Hepatocyte (in vitro differentiated cells): Measurements from ENCODE around the gene HOXB4.

ENCODE experiments used
- EZH2 ChIP-seq: fragments of 200-600 bp; sonication (generic); IDR thresholded peaks from 2 replicates; pipeline ENCODE4 v1.6.1; 2016; ENCODE audit warnings: antibody characterized with exemption, mild to moderate bottlenecking, borderline replicate concordance
- EZH2phosphoT487 ChIP-seq: fragments of 200-600 bp; sonication (generic); IDR thresholded peaks from one replicate; pipeline ENCODE4 v1.6.1; 2018; ENCODE audit warnings: antibody characterized with exemption, mild to moderate bottlenecking, low read depth, moderate library complexity; ENCODE audit not compliant: unreplicated experiment, severe bottlenecking
- TF ChIP-seq, protein P1 (sequence below): fragments of 200-600 bp; sonication (generic); IDR thresholded peaks from 2 replicates; pipeline ENCODE4 v1.5.1; 2016; ENCODE audit warnings: antibody characterized with exemption, mild to moderate bottlenecking; ENCODE audit not compliant: poor library complexity

DNA sequence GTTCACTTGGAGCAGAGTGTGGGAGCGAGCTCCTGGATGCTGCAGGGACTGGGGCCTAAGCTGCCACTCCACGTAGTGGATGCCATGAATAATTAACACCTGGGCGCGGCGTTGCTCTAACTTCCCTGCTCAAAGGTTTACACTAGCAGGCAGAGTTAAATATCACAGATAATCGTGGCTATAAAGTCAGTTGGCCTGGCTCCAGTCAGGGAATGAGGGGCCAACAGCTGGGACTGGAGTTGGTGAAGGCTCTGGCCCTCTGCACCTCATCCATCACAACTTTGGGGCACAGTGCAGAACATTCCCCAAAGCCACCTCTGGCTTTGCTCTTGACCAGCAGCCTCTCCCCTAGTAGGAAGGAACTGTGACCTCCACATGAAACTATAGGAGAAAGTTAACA is 10.9 kb downstream of the HOXB4 start:
- TF ChIP-seq, protein P1, sequence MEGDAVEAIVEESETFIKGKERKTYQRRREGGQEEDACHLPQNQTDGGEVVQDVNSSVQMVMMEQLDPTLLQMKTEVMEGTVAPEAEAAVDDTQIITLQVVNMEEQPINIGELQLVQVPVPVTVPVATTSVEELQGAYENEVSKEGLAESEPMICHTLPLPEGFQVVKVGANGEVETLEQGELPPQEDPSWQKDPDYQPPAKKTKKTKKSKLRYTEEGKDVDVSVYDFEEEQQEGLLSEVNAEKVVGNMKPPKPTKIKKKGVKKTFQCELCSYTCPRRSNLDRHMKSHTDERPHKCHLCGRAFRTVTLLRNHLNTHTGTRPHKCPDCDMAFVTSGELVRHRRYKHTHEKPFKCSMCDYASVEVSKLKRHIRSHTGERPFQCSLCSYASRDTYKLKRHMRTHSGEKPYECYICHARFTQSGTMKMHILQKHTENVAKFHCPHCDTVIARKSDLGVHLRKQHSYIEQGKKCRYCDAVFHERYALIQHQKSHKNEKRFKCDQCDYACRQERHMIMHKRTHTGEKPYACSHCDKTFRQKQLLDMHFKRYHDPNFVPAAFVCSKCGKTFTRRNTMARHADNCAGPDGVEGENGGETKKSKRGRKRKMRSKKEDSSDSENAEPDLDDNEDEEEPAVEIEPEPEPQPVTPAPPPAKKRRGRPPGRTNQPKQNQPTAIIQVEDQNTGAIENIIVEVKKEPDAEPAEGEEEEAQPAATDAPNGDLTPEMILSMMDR = no peak
- TF ChIP-seq EZH2phosphoT487 = no peak
- TF ChIP-seq EZH2 = no peak
